ENCODE results near the gene FOXA3. TPM values are rescaled to one million over a fixed set of nuclear protein-coding genes. Genes with fewer than 3 reads are reported as not detected.

Gene FOXA3
- total RNA-seq (ENCODE audit: low replicate concordance), result 7.3 and 8.4 TPM in 2 replicates

- Histone ChIP-seq H3K27me3 (peaks cover 8% of the 10 kb centered on the region), H3K36me3 (no peaks in the 10 kb centered on the region), H4K20me1 (ENCODE audit: low read depth) (peaks cover 6% of the 10 kb centered on the region), H3K9me3 (ENCODE audit: low read depth) (no peaks in the 10 kb centered on the region), H3K4me3 (peak within 1 kb of the TSS; percentile 82), H3K4me2 (peak within 1 kb of the TSS; percentile 79), H2AFZ (replicated peaks) (peak within 1 kb of the TSS; percentile 98), H3K9ac (peak within 1 kb of the TSS; percentile 29), H3F3A (ENCODE audit: low read depth) (peaks cover 29% of the 10 kb centered on the region), H3K27ac (no peak within 1 kb of the TSS), H3K4me1 (peaks cover 4% of the 10 kb centered on the region), H3K79me2 (ENCODE audit: low read depth) (peaks cover 50% of the 10 kb centered on the region)
- TF ChIP-seq EZH2phosphoT487 (IDR thresholded peaks at IDR 0.05) (no peak), EZH2 (IDR thresholded peaks at IDR 0.05) (no peak), CTCF (IDR thresholded peaks at IDR 0.05) (peak; percentile 82)
- H3K9me3 Mint-ChIP-seq, result peaks cover 2% of the 10 kb centered on the region
- peak within 1 kb of the TSS; percentile 69 for H3K27ac Mint-ChIP-seq
- H3K4me3 Mint-ChIP-seq, result peak within 1 kb of the TSS; percentile 93
- peaks cover 3% of the 10 kb centered on the region for H3K36me3 Mint-ChIP-seq
- peaks cover 13% of the 10 kb centered on the region for H3K4me1 Mint-ChIP-seq
- H3K27me3 Mint-ChIP-seq (ENCODE audit: insufficient read depth, low read depth), result peaks cover 42% of the 10 kb centered on the region
- DNase-seq (ENCODE audit: low spot score), result peak; percentile 88
Observed at GRCh38 chr19:45863840-45864628, at the start of gene FOXA3. FOXA3 (plus strand) TSS chr19:45864326; CDS start chr19:45864457, 131 bp downstream.

DNA sequence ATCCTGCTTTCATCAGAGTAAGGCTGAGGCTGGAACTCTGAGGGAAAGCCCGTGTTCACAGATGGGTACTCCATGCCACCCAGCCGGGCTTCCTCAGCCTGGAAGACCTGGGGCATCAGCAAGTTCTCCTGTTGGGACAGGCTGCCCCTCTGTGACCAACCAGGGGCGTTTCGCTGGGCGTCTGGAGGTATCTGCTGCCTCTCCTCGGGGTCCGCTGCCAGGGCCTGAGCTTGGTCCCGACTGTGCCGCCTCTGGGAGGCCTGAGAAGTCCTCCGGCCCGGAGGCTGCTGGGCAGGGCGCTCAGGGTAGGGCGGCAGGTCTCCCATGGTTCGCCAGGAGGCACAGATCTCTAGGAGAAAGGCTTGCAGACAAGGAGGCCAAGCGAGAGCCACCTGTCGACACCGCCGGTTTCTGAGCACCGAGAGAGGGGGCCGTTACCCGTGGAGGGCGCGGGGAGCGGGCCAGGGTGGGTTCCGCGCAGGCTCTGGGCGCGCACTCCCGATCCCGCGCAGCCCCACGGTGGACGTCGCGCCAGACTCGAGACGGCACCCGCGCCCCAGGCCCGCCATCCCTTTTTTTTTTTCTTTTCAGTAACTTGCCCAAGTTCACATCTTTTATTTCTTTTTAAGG lies 49.2 kb upstream of the FOXA3 start, which contains the start of gene RSPH6A:
Gene RSPH6A (minus strand): TSS at position 458 of the 630 bp plus-strand sequence. CDS start 132 bp downstream, at position 326.
- no peak within 1 kb of the TSS for H2AFZ ChIP-seq (replicated peaks)
- Mint-ChIP-seq H3K4me3 (peak within 1 kb of the TSS; percentile 91), H3K4me1 (peaks cover 11% of the 10 kb centered on the region), H3K27ac (peak within 1 kb of the TSS; percentile 85), H3K9me3 (no peaks in the 10 kb centered on the region), H3K36me3 (peaks cover 5% of the 10 kb centered on the region), H3K27me3 (ENCODE audit: insufficient read depth, low read depth) (peaks cover 4% of the 10 kb centered on the region)
- H3K4me3 ChIP-seq, result peak within 1 kb of the TSS; percentile 44
- H3K9ac ChIP-seq, result no peak within 1 kb of the TSS
- no peaks in the 10 kb centered on the region for H3K79me2 ChIP-seq (ENCODE audit: low read depth)
- no peak within 1 kb of the TSS for H3K27ac ChIP-seq
- H3K9me3 ChIP-seq (ENCODE audit: low read depth), result no peaks in the 10 kb centered on the region
- peaks cover 20% of the 10 kb centered on the region for H4K20me1 ChIP-seq (ENCODE audit: low read depth)
- peaks cover 12% of the 10 kb centered on the region for H3K27me3 ChIP-seq
- H3K4me2 ChIP-seq, result peak within 1 kb of the TSS; percentile 85
- H3K4me1 ChIP-seq, result peaks cover 23% of the 10 kb centered on the region
- TF ChIP-seq CTCF (IDR thresholded peaks at IDR 0.05) (no peak), EZH2 (IDR thresholded peaks at IDR 0.05) (no peak), EZH2phosphoT487 (IDR thresholded peaks at IDR 0.05) (no peak)
- DNase-seq (ENCODE audit: low spot score), result peak; percentile 34
- peaks cover 56% of the 10 kb centered on the region for H3F3A ChIP-seq (ENCODE audit: low read depth)
- H3K36me3 ChIP-seq, result no peaks in the 10 kb centered on the region

DNA sequence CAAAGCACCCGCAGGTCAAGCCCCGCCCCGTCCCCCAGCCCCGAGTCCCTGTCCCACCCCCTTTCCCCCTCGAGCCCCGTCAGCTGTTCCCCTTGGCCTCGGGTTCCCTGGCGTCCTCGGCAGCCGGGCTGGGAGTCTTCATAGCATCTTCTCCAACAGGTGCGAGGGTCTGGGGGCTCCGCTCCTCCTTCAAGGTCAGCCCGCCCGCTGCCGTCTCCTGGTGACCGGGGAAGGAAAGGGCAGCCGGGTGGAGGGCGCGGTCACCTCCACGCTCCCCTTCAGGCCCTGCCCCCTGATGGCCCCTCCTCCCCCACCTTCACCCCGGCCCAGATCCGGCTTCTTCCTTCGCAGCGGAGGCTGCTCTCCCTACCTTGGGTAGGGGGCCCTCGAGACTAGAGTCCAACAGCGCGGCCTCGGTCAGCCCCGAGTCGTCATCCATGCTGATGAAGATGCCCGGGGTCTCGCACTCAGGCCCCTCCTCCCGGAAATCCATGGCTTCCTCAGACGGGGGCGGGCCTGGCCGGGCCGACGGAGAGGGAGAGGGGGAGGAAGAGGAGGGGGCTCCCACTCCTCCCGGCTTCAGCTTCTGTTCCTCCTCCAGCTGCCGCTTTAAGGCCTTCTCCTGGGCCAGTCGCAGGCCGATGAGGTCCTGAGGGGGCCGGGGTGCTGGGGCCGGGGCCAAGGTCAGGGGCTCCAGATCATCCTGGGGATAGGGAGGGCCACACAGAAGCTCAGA lies 48.5 kb upstream of the FOXA3 start:
- no peak for TF ChIP-seq CTCF (IDR thresholded peaks at IDR 0.05)
- no peak for TF ChIP-seq EZH2 (IDR thresholded peaks at IDR 0.05)
- no peak for TF ChIP-seq EZH2phosphoT487 (IDR thresholded peaks at IDR 0.05)
- H3K36me3 ChIP-seq, result no peaks in the 10 kb centered on the region
- Mint-ChIP-seq H3K4me1 (peaks cover 11% of the 10 kb centered on the region), H3K36me3 (peaks cover 9% of the 10 kb centered on the region), H3K27me3 (ENCODE audit: insufficient read depth, low read depth) (peaks cover 4% of the 10 kb centered on the region), H3K27ac (peak overlapping the region; percentile 85), H3K4me3 (peak overlapping the region; percentile 91), H3K9me3 (no peaks in the 10 kb centered on the region)
- DNase-seq (ENCODE audit: low spot score), result peak; percentile 85
- peak overlapping the region; percentile 44 for H3K4me3 ChIP-seq
- no peak overlapping the region for H3K9ac ChIP-seq
- peaks cover 56% of the 10 kb centered on the region for H3F3A ChIP-seq (ENCODE audit: low read depth)
- peaks cover 12% of the 10 kb centered on the region for H3K27me3 ChIP-seq
- no peaks in the 10 kb centered on the region for H3K79me2 ChIP-seq (ENCODE audit: low read depth)
- H2AFZ ChIP-seq (replicated peaks), result no peak overlapping the region
- peak overlapping the region; percentile 85 for H3K4me2 ChIP-seq
- peaks cover 20% of the 10 kb centered on the region for H4K20me1 ChIP-seq (ENCODE audit: low read depth)
- H3K4me1 ChIP-seq, result peaks cover 23% of the 10 kb centered on the region
- H3K27ac ChIP-seq, result no peak overlapping the region
- no peaks in the 10 kb centered on the region for H3K9me3 ChIP-seq (ENCODE audit: low read depth)

Data from neural progenitor cell (in vitro differentiated cells).